ENCODE data around the gene STPG4.
"Not testable (repeated sequence)": the region's sequence is repeated elsewhere in the genome, so short reads cannot be mapped to it uniquely, and the experiment has no call there.

Gene STPG4

GRCh38 chr2:47172922-47173695 is 18.0 kb upstream of the STPG4 start:
- DNase-seq (ENCODE audit: low read depth) = no peak

GRCh38 chr2:47172156-47172921 is 17.2 kb upstream of the STPG4 start:
- peak; percentile 65 for DNase-seq (ENCODE audit: low read depth)

GRCh38 chr2:47169784-47170183 is 14.7 kb upstream of the STPG4 start:
- DNase-seq (ENCODE audit: low read depth) = no peak

GRCh38 chr2:47168895-47169294 is 13.8 kb upstream of the STPG4 start:
- DNase-seq (ENCODE audit: low read depth) = not testable (repeated sequence)

GRCh38 chr2:47167149-47167548 is 12.0 kb upstream of the STPG4 start:
- no peak for DNase-seq (ENCODE audit: low read depth)

- DNase-seq (ENCODE audit: low read depth) = no peak
Observed at GRCh38 chr2:47165001-47165555, 10.0 kb upstream of the STPG4 start.

- no peak for DNase-seq (ENCODE audit: low read depth)
Observed at GRCh38 chr2:47162780-47163179, 7.7 kb upstream of the STPG4 start.

- no peak for DNase-seq (ENCODE audit: low read depth)
Observed at GRCh38 chr2:47161475-47161874, 6.4 kb upstream of the STPG4 start.

- DNase-seq (ENCODE audit: low read depth) = no peak
Observed at GRCh38 chr2:47160660-47161059, 5.6 kb upstream of the STPG4 start.

GRCh38 chr2:47160211-47160610 is 5.1 kb upstream of the STPG4 start:
- no peak for DNase-seq (ENCODE audit: low read depth)

GRCh38 chr2:47159627-47160026 is 4.5 kb upstream of the STPG4 start:
- no peak for DNase-seq (ENCODE audit: low read depth)

- no peak for DNase-seq (ENCODE audit: low read depth)
Observed at GRCh38 chr2:47158576-47158975, 3.5 kb upstream of the STPG4 start.

GRCh38 chr2:47152803-47153202 is 2.3 kb downstream of the STPG4 start:
- no peak for DNase-seq (ENCODE audit: low read depth)

GRCh38 chr2:47150175-47150574 is 4.9 kb downstream of the STPG4 start:
- DNase-seq (ENCODE audit: low read depth) = no peak

- no peak for DNase-seq (ENCODE audit: low read depth)
Observed at GRCh38 chr2:47147021-47147420, 8.1 kb downstream of the STPG4 start.

GRCh38 chr2:47145466-47145865 is 9.6 kb downstream of the STPG4 start:
- DNase-seq (ENCODE audit: low read depth) = no peak

- DNase-seq (ENCODE audit: low read depth) = no peak
Observed at GRCh38 chr2:47141520-47141919, 13.6 kb downstream of the STPG4 start.

- DNase-seq (ENCODE audit: low read depth) = peak; percentile 52
Observed at GRCh38 chr2:47134386-47135090, 20.6 kb downstream of the STPG4 start.

GRCh38 chr2:47133046-47133445 is 22.1 kb downstream of the STPG4 start:
- no peak for DNase-seq (ENCODE audit: low read depth)

- no peak for DNase-seq (ENCODE audit: low read depth)
Observed at GRCh38 chr2:47129191-47129706, 25.9 kb downstream of the STPG4 start.

- DNase-seq (ENCODE audit: low read depth) = no peak
Observed at GRCh38 chr2:47128705-47129104, 26.4 kb downstream of the STPG4 start.

- no peak for DNase-seq (ENCODE audit: low read depth)
Observed at GRCh38 chr2:47127862-47128543, 27.1 kb downstream of the STPG4 start.
